ENCODE measurements around the gene PC. TPM values are rescaled to one million over a fixed set of nuclear protein-coding genes. Genes with fewer than 3 reads are reported as not detected.

Gene PC
- total and polyA plus RNA-seq, 11 donors = 2.6 to 22.4 (median 13.1) TPM

- no peak for DNase-seq
- intact Hi-C loops (cut with DNase I) = no loop called here
- Histone ChIP-seq H3K27me3 (no peaks in the 10 kb centered on the region), H3K9me3 (no peaks in the 10 kb centered on the region), H3K36me3 (no peaks in the 10 kb centered on the region), H3K4me3 (no peak overlapping the region), H3K27ac (peak overlapping the region in 1 of 12 donors; percentile 59), H3K4me1 (peaks cover 0 to 27% (median 0%) of the 10 kb centered on the region in 12 donors)
- TF ChIP-seq POLR2A (IDR thresholded peaks at IDR 0.05) (no peak), CTCF (IDR thresholded peaks at IDR 0.05) (no peak)
- WGBS, 4 donors = 88 to 94% (median 93%) methylated on average over 6 of the region's 6 CpGs
- no peak for ATAC-seq
Measured at GRCh38 chr11:66969584-66970225, 11.5 kb upstream of the PC start.

- peak overlapping the region in 2 of 12 donors; percentile 42 to 52 for H3K27ac ChIP-seq
- no peaks in the 10 kb centered on the region for H3K36me3 ChIP-seq
- no peak overlapping the region for H3K4me3 ChIP-seq
- peak in 2 of 4 donors; percentile 38 to 42 for ATAC-seq
- intact Hi-C loops (cut with DNase I) = no loop called here
- no peak for TF ChIP-seq CTCF (IDR thresholded peaks at IDR 0.05)
- TF ChIP-seq POLR2A (IDR thresholded peaks at IDR 0.05) = no peak
- WGBS, 4 donors = 61 to 65% (median 63%) methylated on average over 5 of the region's 5 CpGs
- peaks cover 0 to 27% (median 0%) of the 10 kb centered on the region in 12 donors for H3K4me1 ChIP-seq
- DNase-seq = peak in 1 of 5 donors; percentile 67
- no peaks in the 10 kb centered on the region for H3K9me3 ChIP-seq
- no peaks in the 10 kb centered on the region for H3K27me3 ChIP-seq
Measured at GRCh38 chr11:66967670-66968425, 9.7 kb upstream of the PC start.

- H3K4me3 ChIP-seq = no peak overlapping the region
- H3K27me3 ChIP-seq = no peaks in the 10 kb centered on the region
- WGBS, 4 donors = 79 to 82% (median 79%) methylated on average over 5 of the region's 5 CpGs
- no peaks in the 10 kb centered on the region for H3K9me3 ChIP-seq
- H3K27ac ChIP-seq = no peak overlapping the region
- ATAC-seq (no peak), DNase-seq (no peak)
- intact Hi-C loops (cut with DNase I) = no loop called here
- no peaks in the 10 kb centered on the region for H3K36me3 ChIP-seq
- TF ChIP-seq CTCF (IDR thresholded peaks at IDR 0.05) = no peak
- peaks cover 0 to 25% (median 0%) of the 10 kb centered on the region in 12 donors for H3K4me1 ChIP-seq
Measured at GRCh38 chr11:66966351-66966750, 8.2 kb upstream of the PC start.

GRCh38 chr11:66964495-66964894, 6.3 kb upstream of the PC start:
- DNase-seq (no peak), ATAC-seq (no peak)
- Histone ChIP-seq H3K9me3 (no peaks in the 10 kb centered on the region), H3K36me3 (no peaks in the 10 kb centered on the region), H3K4me1 (peaks cover 0 to 11% (median 0%) of the 10 kb centered on the region in 12 donors), H3K4me3 (no peak overlapping the region), H3K27me3 (no peaks in the 10 kb centered on the region), H3K27ac (no peak overlapping the region)
- WGBS, 4 donors = 78 to 83% (median 80%) methylated on average over 3 of the region's 3 CpGs
- TF ChIP-seq CTCF (IDR thresholded peaks at IDR 0.05) (no peak), POLR2A (IDR thresholded peaks at IDR 0.05) (no peak)
- intact Hi-C loops (cut with DNase I) = no loop called here

Data from heart left ventricle (tissue), 16 donors.